Kidney (tissue), 14 donors: Measurements from ENCODE around the gene CPN2. TPM values are rescaled to one million over a fixed set of nuclear protein-coding genes. Genes with fewer than 3 reads are reported as not detected.

ENCODE experiments used
- DNase-seq, 5 donors: peaks; one replicate each; pipeline ENCODE4 v3.0.0-alpha.2; 2013 to 2020
- FAIRE-seq: peaks from 2 replicates; lab custom pipeline; 2012; peaks lifted over from hg19 to GRCh38; lab: Jason Lieb, UNC
- H3K27ac ChIP-seq, 2 donors: one replicate each; pipeline ENCODE4 v1.7.0; 2013; ENCODE audit warnings: low read depth in 2 of 2, low read length in 2 of 2, inconsistent platforms in 1 of 2
- H3K27me3 ChIP-seq: one replicate; pipeline ENCODE4 v1.7.1; 2013; ENCODE audit warnings: low read length, inconsistent platforms; ENCODE audit not compliant: control insufficient read depth, insufficient read depth
- H3K36me3 ChIP-seq, 3 donors: one replicate each; pipeline versions ENCODE4 v1.7.0 to v1.7.1; 2013; ENCODE audit warnings: low read length in 3 of 3, control low read depth in 1 of 3, inconsistent platforms in 1 of 3; ENCODE audit not compliant: insufficient read depth in 3 of 3, control insufficient read depth in 2 of 3
- H3K4me1 ChIP-seq, 3 donors: one replicate each; pipeline versions ENCODE4 v1.7.0 to v1.7.1; 2013; ENCODE audit warnings: low read length in 3 of 3, inconsistent platforms in 1 of 3, low read depth in 1 of 3; ENCODE audit not compliant: control insufficient read depth in 2 of 3, insufficient read depth in 2 of 3
- H3K4me3 ChIP-seq, 3 donors: one replicate each; pipeline versions ENCODE4 v1.7.0 to v1.8.1; 2013; ENCODE audit warnings: low read length in 3 of 3, control low read depth in 1 of 3, inconsistent platforms in 1 of 3
- H3K9ac ChIP-seq, 3 donors: one replicate each; pipeline versions ENCODE4 v1.7.0 to v1.7.1; 2013; ENCODE audit warnings: low read length in 3 of 3, control low read depth in 1 of 3, inconsistent platforms in 1 of 3
- H3K9me3 ChIP-seq, 3 donors: one replicate each; pipeline versions ENCODE4 v1.7.0 to v1.7.1; 2013; ENCODE audit warnings: low read length in 3 of 3, control low read depth in 1 of 3, inconsistent platforms in 1 of 3; ENCODE audit not compliant: control insufficient read depth in 2 of 3, insufficient read depth in 1 of 3
- intact Hi-C: fragments of 100-400 bp; cut with DNase I; formaldehyde crosslinking; loops from one replicate; pipeline ENCODE4 v1.11.1; 2022
- polyA plus RNA-seq: library from polyadenylated mRNA; stranded (reverse); fragments of 350-450 nt; fragmentation: Illumina TruSeq; extraction: RNeasy Lipid Tissue Mini Kit (QIAGEN cat#74804); gene quantifications from one replicate; pipeline ENCODE4 v1.2.3, GENCODE V29; 2014; ENCODE audit warnings: low read depth, low replicate concordance; ENCODE audit not compliant: insufficient read depth
- total RNA-seq: library from RNA; stranded (reverse); fragmentation: NEBNext Ultra II Directional; extraction: Animal tissue kit (Norgen Biotek cat#: 25700); gene quantifications from one replicate; pipeline ENCODE4 v1.2.1, GENCODE V29; 2021
- TF ChIP-seq, protein P1 (sequence below): IDR thresholded peaks from 3 replicates; pipeline ENCODE4 v1.5.1; 2012; ENCODE audit warnings: mild to moderate bottlenecking, moderate library complexity, borderline replicate concordance; ENCODE audit not compliant: insufficient read depth; ENCODE audit errors: extremely low read depth
- donor health status: control.
- donor health status: control.
- donor health status: control.
- donor health status: control.
- donor health status: control.
- donor health status: DM: yes; HTN: yes; CAD: no.
- donor health status: Normal renal cell carcinoma (clear cell type).

The CPN2 gene
- total and polyA plus RNA-seq, 2 donors from 2014 or later = 0.72 to 15.8 TPM

GRCh38 chr3:194323785-194324735 is 27.1 kb downstream of the CPN2 start:
- Histone ChIP-seq H3K27me3 (peaks cover 3% of the 10 kb centered on the region), H3K36me3 (peaks cover 0 to 2% (median 0%) of the 10 kb centered on the region in 3 donors), H3K4me1 (peaks cover 5 to 12% (median 11%) of the 10 kb centered on the region in 3 donors), H3K4me3 (peak overlapping the region; percentile 12 to 37 (median 22)), H3K9ac (no peak overlapping the region), H3K9me3 (peaks cover 0 to 16% (median 3%) of the 10 kb centered on the region in 3 donors), H3K27ac (no peak overlapping the region)
- TF ChIP-seq, protein P1, sequence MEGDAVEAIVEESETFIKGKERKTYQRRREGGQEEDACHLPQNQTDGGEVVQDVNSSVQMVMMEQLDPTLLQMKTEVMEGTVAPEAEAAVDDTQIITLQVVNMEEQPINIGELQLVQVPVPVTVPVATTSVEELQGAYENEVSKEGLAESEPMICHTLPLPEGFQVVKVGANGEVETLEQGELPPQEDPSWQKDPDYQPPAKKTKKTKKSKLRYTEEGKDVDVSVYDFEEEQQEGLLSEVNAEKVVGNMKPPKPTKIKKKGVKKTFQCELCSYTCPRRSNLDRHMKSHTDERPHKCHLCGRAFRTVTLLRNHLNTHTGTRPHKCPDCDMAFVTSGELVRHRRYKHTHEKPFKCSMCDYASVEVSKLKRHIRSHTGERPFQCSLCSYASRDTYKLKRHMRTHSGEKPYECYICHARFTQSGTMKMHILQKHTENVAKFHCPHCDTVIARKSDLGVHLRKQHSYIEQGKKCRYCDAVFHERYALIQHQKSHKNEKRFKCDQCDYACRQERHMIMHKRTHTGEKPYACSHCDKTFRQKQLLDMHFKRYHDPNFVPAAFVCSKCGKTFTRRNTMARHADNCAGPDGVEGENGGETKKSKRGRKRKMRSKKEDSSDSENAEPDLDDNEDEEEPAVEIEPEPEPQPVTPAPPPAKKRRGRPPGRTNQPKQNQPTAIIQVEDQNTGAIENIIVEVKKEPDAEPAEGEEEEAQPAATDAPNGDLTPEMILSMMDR = no peak
- no peak for FAIRE-seq
- intact Hi-C loops = no loop called here
- DNase-seq = peak in 4 of 5 donors; percentile 92 to 94 (median 93)

DNA sequence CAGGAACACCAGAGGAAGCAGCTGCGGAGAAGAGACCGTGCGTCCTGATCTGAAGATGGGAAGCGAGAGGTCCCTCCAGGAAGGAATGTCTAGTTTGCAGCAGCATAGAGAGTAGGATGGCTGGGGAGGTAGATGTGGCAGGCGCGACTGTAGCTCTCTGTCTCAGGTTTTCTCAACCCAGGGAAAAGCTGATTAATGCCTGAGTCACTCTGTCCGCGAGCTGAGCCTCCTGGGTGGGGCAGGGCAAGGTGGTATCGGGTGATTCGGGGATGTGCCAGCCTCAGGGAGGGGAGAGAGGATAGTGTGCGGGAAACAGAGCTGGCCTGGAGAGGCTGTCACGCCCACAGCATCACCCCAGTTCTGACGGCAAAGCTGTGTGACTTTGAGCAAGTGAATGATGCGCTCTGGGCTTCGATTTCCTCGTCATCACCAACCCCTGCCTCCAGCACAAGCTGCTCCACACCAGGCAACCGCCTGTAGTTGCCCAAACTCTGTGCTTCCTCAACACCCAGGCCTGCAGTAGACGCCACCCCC is 28.4 kb downstream of the CPN2 start:
- TF ChIP-seq, protein P1 = no peak
- no peak overlapping the region for H3K27ac ChIP-seq
- intact Hi-C loops = no loop called here
- peaks cover 3% of the 10 kb centered on the region for H3K27me3 ChIP-seq
- H3K9me3 ChIP-seq = peaks cover 2 to 15% (median 3%) of the 10 kb centered on the region in 3 donors
- H3K4me3 ChIP-seq = no peak overlapping the region
- DNase-seq (peak in 3 of 5 donors; percentile 45 to 71 (median 65)), FAIRE-seq (no peak)
- H3K4me1 ChIP-seq = peaks cover 5 to 11% (median 11%) of the 10 kb centered on the region in 3 donors
- peaks cover 0 to 2% (median 0%) of the 10 kb centered on the region in 3 donors for H3K36me3 ChIP-seq
- no peak overlapping the region for H3K9ac ChIP-seq

DNA sequence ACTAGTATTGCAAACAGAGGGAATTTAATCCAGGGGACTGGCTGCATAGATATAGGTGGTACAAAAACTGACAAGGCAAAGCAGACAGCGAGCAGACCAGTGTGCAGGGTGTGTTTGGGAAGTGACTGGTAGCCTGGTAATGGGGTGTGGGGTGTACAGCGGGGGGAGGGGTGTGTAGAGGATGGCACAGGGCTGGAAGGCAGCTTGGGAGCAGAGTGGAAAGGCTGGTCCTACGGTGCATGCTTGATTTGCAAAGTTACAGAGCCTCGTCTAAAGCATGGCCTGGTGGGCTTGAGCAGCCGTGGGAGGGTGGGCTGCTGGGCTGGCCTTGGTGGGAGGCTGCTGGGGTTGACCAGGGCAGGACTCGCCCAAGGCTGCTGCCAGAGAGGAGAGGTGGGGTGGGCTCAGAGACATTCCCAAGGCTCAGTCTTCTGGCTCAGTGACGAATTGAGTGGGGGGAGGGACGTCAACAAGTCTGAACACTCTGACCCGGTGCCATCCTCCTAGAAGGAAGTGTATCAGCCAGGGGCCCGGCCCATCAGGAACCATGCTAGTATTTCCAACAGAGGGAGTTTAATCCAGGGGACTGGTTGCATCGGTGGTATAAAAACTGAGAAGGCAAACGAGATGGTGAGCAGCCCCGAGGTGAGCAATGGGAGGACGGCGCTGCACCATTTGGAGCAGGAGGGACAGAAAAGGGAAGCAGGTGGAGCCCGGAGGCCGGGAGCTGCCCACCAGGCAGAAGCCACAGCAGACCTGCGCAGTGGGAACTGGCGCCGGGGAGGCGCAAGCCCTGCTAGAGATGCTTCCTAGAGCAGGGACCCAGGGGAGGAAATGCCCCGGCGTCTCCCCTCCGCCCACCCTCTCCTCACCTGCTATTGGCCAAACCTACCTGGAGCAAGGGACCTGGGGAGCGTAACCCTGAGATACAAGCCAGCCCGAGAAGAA is 29.2 kb downstream of the CPN2 start:
- intact Hi-C loops = no loop called here

More for the DNA sequence above, 29.2 kb downstream of the CPN2 start:
- FAIRE-seq = no peak
- TF ChIP-seq, protein P1 = no peak
- Histone ChIP-seq H3K9ac (no peak overlapping the region), H3K27ac (no peak overlapping the region), H3K4me1 (peaks cover 5 to 11% (median 6%) of the 10 kb centered on the region in 3 donors), H3K9me3 (peaks cover 2 to 9% (median 3%) of the 10 kb centered on the region in 3 donors), H3K27me3 (peaks cover 3% of the 10 kb centered on the region), H3K4me3 (no peak overlapping the region), H3K36me3 (no peaks in the 10 kb centered on the region)
- peak in 4 of 5 donors; percentile 51 to 73 (median 62) for DNase-seq
